Astrocyte of the spinal cord (primary cell): ENCODE data around the gene AFG1L.
"Not testable (repeated sequence)": the region's sequence is repeated elsewhere in the genome, so short reads cannot be mapped to it uniquely, and the experiment has no call there.

Experiments used
- DNase-seq: peaks from one replicate; pipeline ENCODE4 v3.0.0; 2011; ENCODE audit warnings: low read depth, low spot score
- H3K4me3 ChIP-seq: 2 replicates; pipeline ENCODE4 v1.5.1; 2011; ENCODE audit warnings: low read depth, mild to moderate bottlenecking, low read length, moderate library complexity
- in situ Hi-C: cut with HindIII; loops from 2 replicates; pipeline ENCODE4 v1.10.0; 2017; ENCODE audit warnings: low sequenced_read_pairs
- TF ChIP-seq, protein P1 (sequence below): IDR thresholded peaks from 2 replicates; pipeline ENCODE4 v1.5.1; 2012; ENCODE audit warnings: low read depth, mild to moderate bottlenecking, low read length, inconsistent platforms

Gene AFG1L

DNA sequence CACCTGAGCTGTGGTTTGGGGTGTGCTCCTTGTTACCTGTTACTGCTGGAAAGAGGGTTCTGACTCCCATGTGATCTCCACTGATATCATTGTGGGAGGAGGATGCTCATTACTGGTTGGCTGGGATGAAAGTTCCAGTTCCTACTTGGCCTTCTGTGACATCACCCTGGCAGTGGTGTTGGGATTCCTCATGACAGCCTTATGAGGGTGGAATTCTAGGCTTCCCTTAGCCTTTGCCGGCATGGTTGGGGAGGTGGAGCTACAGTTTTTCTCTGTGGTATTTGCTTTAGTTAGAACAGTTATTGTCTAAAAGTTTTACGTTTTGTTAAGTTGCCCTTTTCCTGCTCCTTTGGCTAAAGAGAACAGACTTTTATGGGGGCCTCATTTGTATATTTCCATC, 112.1 kb downstream of the AFG1L start:
- DNase-seq, result no peak
- TF ChIP-seq, protein P1, sequence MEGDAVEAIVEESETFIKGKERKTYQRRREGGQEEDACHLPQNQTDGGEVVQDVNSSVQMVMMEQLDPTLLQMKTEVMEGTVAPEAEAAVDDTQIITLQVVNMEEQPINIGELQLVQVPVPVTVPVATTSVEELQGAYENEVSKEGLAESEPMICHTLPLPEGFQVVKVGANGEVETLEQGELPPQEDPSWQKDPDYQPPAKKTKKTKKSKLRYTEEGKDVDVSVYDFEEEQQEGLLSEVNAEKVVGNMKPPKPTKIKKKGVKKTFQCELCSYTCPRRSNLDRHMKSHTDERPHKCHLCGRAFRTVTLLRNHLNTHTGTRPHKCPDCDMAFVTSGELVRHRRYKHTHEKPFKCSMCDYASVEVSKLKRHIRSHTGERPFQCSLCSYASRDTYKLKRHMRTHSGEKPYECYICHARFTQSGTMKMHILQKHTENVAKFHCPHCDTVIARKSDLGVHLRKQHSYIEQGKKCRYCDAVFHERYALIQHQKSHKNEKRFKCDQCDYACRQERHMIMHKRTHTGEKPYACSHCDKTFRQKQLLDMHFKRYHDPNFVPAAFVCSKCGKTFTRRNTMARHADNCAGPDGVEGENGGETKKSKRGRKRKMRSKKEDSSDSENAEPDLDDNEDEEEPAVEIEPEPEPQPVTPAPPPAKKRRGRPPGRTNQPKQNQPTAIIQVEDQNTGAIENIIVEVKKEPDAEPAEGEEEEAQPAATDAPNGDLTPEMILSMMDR, result no peak
- no peak overlapping the region for H3K4me3 ChIP-seq
- in situ Hi-C loops, result no loop called here

DNA sequence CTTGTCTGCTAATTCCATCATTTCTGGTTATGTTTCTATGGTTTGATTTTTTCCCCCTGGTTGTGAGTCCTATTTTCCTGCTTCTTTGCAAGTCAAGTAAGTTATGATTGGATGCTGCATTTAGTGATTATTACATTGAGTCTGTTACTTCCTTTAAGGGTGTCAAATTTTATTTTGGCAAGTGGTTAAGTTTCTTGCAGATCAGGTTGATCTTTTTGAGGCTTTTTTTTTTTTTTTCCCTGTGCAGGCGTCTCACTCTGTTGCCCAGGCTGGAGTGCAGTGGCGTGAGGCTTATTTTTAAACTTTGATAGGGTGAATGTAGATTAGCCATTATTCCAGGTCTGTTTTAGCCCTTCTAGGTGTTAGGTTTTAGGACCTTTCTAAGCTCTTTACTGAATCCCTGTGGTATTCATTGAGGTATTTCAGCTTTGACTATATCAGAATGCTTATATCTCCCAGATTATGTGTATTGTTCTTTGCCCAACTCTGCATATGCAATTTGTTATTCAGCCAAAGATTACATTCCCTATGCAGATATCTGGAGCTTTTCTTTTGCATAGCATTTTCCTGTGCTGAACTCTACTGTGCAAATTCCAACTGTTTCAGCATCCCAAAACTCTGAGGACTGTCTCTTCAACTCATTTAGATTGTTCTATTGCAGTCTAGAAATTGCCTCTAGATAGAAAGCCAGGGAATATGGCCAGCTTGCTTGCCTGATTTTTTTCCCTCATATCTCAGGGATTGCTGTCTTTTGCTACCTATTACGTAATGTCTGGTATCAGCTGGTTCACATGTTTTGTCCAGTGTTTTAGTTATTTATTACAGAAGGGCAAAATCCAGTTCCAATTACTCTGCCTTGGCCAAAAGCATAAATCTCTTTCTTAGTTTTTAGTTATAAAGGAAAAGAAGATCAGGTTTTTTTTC, 113.3 kb downstream of the AFG1L start:
- TF ChIP-seq, protein P1, result no peak
- in situ Hi-C loops, result no loop called here
- no peak for DNase-seq
- no peak overlapping the region for H3K4me3 ChIP-seq

DNA sequence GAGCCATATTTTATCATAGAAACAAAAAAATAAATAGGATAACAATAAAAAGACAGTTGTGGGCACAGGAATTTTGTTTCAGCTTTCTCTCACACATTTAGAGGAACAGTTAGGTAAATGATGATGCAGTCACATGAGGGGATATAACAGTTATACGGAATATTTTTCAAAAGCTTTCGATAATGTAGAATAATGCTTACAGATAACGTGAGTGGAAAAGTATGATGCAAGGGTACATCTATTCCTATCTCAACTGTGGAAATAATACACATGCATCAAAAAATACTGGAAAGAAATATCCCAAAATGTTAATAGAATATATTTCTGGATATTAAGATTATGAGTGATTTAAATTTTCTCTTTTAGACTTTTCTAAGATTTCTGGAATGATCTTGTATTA, 114.0 kb downstream of the AFG1L start:
- DNase-seq, result no peak
- TF ChIP-seq, protein P1, result no peak
- H3K4me3 ChIP-seq, result no peak overlapping the region
- in situ Hi-C loops, result no loop called here

DNA sequence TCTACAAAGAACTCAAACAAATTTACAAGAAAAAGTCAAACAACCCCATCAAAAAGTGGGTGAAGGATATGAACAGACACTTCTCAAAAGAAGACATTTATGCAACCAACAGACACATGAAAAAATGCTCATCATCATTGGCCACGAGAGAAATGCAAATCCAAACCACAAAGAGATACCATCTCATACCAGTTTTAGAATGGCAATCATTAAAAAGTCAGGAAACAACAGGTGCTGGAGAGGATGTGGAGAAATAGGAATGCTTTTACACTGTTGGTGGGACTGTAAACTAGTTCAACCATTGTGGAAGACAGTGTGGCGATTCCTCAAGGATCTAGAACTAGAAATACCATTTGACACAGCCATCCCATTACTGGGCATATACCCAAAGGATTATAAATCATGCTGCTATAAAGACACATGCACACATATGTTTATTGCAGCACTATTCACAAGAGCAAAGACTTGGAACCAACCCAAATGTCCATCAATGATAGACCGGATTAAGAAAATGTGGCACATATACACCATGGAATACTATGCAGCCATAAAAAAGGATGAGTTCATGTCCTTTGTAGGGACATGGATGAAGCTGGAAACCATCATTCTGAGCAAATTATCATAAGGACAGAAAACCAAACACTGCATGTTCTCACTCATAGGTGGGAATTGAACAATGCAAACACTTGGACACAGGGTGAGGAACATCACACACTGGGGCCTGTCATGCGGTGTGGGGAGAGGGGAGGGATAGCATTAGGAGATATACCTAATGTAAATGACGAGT, 121.4 kb downstream of the AFG1L start:
- in situ Hi-C loops, result not testable (repeated sequence)

DNA sequence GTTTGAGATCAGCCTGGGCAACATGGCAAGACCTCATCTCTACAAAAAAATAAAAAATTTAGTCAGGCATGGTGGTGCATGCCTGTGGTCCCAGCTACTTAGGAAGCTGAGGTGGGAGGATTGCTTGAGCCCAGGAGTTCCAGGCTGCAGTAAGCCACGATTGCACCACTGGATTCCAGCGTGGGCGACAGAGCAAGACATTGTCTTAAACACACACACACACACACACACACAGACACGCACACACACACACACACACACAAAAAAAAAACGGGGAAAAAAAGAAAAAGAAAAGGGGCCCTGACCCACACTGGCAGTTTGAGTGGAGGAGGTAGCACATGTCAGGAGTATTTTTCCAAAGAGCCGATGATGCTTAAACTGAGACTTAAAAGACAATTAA, 122.2 kb downstream of the AFG1L start:
- no peak overlapping the region for H3K4me3 ChIP-seq
- DNase-seq, result no peak
- in situ Hi-C loops, result no loop called here
- TF ChIP-seq, protein P1, result no peak

More for the DNA sequence above, 121.4 kb downstream of the AFG1L start:
- H3K4me3 ChIP-seq, DNase-seq: not testable (repeated sequence)

DNA sequence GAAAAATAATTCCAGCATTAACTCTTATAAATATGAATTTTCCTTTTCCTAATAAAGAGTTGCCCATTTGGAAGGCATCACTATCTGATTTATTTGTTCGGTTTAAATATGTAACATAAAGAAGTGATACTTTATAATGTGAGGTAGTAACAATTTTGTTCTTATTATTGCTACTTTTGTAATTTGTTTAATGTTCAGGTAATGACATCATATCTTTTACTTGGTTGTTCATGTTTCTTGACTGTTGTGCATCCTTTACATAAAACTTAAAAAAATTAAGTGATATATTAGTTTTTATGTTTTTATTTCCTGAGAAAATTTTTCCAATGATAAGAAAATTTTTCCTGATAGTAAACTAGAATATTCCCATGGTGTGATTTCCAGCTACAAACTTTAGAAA, 124.6 kb downstream of the AFG1L start:
- no peak overlapping the region for H3K4me3 ChIP-seq
- in situ Hi-C loops, result no loop called here
- TF ChIP-seq, protein P1, result no peak
- no peak for DNase-seq
